DMS53 treated with DMSO at 0.1 percent for 48 hours (cell line): ENCODE results near the gene VAMP3.

Experiments used
- DNase-seq: peaks from one replicate; lab custom pipeline; 2025; ENCODE audit not compliant: unreplicated experiment; lab: John Stamatoyannopoulos, UW

VAMP3 gene, protein sequence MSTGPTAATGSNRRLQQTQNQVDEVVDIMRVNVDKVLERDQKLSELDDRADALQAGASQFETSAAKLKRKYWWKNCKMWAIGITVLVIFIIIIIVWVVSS

DNA sequence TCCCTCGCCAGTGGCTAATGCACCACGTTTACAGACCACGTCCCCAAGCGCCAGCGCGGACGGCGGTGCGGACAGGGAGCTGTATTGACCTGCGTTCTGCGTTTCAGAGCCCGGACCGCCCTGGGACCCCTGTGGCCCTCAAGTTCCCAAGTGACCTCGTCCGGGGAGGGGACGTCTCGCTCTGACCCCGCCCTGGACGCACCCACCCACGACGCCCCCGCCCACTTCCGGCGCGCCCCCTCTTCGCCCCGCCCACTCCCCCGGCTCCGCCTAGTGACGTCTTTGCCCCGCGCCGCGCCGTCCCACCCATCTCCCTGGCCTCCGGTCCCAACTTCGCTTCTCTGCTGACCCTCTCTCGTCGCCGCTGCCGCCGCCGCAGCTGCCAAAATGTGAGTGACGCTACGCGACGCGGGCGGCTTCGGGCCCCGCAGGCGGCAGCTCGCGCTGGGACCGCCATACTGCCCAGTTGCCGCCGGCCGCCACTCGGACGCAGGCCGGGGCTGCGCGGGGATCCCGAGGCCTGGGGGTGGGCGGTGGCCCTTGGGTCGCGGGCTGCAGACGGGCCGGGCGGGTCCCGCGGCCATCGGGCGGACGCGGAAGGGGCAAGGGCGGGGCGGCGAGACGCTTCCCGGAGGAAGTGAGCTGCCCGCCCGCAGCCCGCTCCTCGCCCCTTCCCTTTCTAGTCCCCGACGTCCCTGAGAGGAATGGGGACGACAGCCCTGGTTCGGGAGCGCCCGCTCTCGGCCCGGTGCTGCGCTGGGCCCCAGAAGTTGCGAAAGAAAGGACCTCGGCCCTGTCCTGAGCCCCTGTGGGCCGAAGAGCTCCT, at the start of gene VAMP3:
VAMP3 (plus strand) TSS at position 300 of the 826 bp plus-strand sequence; CDS start at position 388, 88 bp downstream.
- peak; percentile 29 for DNase-seq

DNA sequence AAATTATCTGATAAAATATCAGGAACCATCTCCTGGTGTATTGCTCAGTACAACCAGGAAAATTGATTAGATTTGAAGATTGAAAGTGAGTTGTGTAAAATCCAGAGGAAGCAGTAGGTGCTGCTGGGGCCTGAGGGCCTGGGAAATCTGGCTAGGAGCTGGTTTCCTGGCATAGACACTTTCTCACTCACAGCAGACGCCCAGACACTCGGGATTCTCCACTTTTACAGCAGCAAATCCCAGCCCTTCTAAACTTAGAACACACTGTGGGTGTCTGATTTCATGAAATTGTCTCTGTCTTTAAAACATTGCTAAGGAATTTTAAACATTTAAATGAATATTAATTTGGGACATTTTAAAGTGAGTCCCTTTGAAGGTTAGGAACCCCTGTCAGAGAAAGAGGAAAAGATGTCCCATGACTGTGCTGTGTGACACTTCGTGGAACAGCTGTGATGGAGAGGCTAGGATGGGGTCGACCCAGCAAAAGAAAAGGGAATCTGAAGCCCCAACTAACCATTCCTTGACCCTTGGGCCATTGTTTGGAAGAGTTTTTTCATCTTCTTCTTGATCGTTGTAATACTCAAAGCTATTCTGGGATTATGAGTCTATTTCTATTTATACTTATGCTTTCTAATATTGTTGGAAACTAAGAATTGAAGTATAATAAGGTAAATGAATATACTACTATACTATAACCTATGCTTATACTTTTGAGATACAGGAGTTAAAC, 49.0 kb upstream of the VAMP3 start:
- no peak for DNase-seq

DNA sequence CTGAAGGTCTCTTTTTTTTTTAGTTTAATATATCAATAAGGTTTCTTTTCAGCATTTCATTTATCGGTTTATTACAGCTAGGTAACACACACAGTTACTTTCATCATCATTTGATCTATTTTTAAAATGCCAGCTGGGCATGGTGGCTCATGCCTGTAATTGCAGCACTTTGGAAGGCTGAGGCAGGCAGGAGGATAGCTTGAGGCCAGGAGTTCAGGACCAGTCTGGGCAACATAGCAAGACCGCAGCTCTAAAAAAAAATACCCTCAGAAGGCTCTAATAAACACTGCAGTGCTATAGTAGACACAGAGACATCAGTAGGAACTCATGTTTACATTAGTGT, 48.5 kb upstream of the VAMP3 start:
- no peak for DNase-seq

DNA sequence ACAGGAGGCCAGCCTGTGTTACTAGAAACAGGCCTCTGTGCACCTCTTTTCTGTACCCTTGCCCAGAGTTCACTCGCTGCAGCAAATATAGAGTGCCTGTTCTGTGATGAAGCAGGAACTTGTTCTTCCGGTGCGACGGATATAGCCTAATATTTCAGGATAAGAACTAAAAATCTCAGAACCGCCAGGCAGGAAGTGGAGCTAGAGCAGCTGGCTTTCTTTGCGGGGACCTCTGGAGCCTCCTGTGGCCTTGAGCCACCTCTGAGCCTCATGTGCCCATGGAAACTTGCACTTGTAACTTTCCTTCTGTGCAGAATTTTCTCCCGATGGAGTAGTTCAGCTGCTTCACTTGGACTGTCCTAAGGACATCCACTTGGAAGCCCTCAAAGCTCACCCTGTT, 44.5 kb upstream of the VAMP3 start:
- DNase-seq, result no peak

DNA sequence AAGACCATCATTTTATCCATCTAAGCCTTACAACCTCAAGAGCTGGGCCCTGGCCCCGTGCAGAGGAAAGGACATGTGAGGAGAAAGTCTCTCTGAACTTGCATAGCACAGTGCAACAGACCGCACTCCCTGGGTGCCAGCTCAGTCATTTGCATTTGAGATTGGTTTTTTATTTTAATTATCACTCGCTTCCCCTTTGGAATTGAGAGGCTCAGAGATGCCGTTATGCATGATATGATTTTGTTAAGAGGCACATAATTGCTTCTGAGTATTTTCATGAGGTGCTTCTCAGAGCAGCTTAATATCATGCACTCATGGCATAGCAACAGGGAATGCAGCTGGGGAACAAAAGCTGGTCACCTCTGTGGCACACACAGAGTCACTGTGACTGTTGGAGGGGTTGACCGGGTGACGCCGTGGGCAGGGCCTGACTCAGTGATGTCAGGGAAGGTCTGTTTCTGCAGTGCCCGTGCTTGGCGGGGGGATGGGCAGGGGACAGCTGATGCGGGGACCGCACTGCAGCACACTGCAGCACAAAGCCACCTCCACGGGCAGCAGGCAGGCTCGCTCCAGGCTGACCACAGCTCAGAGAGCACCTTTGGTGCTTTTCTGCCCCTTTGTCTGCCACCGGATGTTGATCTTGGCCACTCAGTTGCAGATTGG, 43.2 kb upstream of the VAMP3 start:
- no peak for DNase-seq

DNA sequence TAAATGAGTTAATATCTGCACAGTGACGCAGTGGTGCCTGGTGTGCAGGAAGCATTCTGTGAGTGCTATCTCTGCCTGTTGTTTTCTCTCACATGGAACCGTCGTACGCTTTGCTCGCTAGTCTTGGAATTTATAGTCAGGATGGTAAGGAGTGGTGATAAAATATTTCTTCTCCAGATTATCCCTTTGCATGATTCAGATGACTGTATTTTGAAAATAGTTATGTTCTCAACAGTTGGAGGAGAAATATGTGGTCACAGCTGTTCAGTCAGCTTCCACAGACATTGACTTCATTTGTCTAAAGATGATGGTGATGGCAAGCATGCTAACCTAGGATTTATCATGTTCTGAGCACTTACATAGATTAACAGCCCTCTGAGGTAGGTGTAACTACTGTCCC, 41.3 kb upstream of the VAMP3 start:
- no peak for DNase-seq

DNA sequence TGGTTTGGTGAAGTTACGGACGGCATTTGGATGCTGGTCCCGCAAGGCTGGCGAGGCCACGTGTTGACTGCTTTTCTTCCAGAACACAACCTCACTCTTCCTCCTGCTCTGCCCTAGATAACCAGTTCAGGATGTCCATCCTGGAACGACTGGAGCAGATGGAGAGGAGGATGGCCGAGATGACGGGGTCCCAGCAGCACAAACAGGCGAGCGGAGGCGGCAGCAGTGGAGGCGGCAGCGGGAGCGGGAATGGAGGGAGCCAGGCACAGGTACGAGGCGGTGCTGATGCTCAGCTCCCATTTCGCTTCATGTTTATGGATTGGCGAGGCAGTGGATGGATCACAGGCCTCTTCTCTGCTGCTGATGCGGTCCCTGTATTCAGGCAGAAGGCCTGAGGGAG, 38.8 kb upstream of the VAMP3 start:
- no peak for DNase-seq

DNA sequence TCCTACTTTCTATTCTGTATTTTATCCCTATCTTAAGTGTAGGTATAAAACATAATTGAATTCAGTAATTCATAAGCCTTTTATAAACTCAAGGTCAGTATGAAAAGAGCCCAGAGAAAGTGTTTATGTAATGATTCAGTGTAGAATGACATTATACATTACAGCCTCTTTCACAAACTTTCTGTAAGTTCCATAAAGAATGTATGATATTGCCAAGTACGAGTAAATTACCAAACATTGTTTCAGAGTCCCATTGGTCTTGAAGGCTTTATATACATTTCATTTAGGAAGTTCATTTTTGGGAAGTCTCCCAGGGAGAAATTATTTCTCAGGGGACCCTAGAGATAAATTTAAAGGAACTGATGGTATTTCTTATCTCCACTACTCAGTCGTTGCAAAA, 37.8 kb upstream of the VAMP3 start:
- no peak for DNase-seq

DNA sequence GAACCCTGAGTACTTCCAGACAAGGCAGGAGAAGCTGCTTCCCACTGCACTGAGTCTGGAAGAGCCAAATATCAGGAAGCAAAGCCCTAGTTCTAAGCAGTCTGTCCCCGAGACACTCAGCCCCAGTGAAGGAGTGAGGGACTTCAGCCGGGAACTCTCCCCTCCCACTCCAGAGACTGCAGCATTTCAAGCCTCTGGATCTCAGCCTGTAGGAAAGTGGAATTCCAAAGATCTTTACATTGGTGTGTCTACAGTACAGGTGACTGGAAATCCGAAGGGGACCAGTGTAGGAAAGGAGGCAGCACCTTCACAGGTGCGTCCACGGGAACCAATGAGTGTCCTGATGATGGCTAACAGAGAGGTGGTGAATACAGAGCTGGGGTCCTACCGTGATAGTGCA, 33.1 kb upstream of the VAMP3 start:
- no peak for DNase-seq

DNA sequence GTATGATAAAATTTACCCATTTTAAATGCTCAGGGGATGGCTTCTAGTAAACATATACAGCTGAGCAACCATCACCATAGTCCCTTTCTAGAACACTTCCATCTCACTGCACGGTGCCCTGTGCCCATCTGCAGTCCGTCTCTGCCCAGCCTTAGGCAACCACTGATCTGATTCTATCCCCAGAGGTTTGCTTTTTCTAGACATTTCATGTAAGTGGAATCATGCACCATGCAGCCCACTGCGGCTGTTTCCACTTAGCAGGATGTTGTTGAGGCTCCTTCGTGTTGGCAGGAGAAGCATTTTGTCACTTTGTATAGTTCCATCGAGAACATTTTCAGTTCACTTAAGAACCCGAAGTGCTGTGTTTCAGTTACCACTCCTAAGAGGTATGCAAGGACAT, 27.8 kb upstream of the VAMP3 start:
- no peak for DNase-seq

DNA sequence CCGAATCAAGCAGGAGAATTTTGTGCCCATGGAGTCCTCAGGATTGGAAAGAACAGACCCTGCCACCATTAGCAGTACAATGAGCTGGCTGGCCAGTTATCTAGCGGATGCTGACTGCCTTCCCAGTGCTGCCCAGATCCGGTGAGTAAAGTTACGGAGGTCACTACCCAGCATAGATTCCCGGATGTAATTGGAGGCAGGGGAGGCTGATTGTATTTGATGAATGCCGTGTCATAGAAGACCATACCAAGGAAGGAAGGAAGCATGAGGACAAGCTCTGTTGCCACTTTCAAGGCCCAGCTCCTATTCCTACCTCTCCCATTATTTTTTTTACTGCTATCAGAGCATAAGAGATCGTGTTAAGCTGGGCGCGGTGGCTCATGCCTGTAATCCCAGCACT, 26.2 kb upstream of the VAMP3 start:
- no peak for DNase-seq

DNA sequence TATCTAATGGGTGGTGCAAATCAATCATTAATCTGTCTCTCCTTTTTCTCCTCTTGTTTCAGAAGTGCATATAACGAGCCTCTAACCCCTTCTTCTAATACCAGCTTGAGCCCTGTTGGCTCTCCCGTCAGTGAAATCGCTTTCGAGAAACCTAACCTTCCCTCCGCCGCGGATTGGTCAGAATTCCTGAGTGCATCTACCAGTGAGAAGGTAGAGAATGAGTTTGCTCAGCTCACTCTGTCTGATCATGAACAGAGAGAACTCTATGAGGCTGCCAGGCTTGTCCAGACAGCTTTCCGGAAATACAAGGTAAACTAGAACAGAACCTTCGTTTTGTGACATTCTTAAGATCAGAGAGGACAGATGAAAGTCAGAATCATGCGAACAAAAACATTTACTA, 25.3 kb upstream of the VAMP3 start:
- no peak for DNase-seq

DNA sequence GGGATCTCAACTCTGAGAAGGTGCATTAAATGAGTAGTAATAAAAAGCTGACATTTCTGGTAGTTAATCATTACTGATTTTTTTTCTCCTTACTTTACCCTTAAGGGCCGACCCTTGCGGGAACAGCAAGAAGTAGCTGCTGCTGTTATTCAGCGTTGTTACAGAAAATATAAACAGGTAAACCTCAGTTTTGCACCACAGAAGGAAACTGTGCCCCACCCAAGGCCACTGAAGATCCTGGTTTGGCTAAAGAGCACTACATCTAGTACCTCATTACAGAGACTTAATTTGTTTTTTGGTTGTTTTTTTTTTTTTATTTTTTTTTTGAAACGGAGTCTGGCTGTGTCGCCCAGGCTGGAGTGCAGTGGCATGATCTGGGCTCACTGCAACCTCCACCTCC, 23.5 kb upstream of the VAMP3 start:
- no peak for DNase-seq

DNA sequence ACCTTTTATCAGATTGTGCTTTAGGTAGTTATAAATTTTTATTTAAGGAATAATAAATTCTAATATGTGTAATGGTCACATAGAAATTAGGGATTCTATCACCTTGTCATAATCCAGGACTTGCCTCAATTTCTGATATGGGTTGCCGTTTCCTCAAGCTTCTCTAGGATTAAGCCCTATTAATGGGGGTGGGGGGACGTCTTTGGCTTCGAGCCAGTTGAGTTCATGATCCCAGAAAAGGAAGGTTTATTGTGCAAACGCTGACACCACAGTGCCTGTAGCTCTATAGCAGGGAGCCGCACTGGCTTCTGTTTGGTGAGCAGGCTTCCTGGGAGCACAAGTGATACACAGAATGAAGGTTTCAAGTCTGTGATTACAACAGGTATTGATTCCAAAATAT, 22.0 kb upstream of the VAMP3 start:
- no peak for DNase-seq

DNA sequence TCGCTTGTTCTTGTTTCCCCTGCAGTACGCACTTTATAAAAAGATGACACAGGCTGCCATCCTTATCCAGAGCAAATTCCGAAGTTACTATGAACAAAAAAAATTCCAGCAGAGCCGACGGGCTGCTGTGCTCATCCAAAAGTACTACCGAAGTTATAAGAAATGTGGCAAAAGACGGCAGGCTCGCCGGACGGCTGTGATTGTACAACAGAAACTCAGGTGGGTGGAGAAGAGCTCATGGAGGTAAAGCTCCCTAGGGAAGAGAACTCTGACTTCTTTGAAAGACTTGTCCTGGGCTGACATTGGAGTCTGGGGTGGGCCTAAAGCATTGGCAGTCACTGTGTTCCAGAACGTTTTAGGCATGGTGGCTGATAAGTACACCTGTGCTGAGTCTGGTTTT, 19.9 kb upstream of the VAMP3 start:
- DNase-seq, result no peak

DNA sequence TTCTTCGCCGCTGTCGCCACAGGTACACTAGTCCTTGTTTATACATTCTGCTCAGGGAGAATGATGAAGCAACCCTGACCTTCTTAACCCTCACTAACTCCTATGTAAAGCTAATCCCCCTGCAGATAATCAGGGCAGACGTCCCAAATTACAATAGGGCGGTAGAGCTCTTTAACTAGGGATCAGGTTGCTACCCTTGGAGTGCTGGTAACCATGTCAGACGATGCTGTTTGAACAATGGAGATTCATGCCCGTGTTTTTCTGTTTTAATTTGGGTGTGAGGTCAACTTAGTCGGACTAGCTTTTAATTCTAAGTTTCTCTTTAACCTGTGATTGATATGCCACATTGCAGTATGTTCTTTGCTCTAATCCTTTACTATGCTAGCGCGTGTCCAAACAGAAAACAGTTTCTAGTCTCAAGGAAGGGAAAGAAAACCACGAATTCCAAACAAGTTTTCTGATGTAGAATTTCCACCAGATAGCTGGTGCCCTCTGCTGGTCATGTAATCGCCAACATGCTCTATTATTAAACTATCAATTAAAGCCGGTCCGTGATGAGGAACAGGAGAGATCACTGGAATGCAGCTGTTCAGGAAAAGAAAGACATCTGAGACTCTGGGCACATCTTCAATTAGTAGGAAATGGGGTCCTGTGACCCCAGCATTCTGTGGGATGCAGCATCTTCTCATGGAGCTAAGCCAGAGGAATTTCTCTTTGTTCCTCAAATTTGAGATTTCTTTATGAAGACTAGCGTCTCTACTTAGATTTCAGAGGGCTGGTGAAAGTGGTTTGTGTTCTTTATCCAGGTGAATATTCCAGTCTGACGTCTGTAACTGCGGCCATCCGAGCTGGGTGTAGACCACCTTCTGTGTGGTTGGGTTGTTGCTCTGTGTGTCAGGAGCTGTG, 18.3 kb upstream of the VAMP3 start:
- peak; percentile 53 for DNase-seq

DNA sequence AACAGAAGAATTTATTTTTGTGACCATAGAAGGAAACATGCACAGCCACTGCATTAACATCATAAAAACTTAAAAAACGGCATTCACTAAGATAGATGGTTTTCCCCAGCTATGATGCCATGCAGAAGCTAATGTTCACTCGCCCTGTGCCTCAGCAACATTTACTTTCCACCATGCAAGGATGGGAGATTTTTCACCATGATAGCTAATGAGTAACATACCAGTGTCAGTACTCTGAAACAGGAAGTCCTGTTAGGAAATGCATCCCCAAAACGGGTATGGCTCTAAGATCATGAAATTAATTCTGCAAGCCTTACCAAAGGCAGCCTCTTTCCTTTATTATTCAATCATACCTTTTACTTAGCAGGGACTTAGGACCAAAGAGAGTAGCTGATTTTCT, 17.5 kb upstream of the VAMP3 start:
- DNase-seq, result no peak

DNA sequence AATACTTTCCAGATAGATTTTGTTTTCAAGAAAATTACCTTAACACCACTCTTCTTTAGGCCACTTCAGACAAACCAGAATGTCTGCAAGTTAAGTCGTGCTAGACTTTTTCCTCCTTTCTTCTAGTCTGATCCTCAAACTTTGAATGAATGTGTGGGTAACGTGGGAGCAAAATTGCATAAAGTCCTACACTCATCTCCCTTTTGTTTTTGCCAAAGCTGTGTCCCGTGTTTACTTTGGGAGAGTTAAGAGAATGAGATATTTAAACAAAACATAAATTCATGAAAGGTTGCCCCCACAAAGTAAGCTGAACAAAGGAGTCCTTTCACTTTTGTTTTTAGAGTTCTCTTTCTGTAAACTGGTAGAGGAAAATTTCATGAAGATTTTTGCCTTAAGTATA, 16.9 kb upstream of the VAMP3 start:
- DNase-seq, result no peak

DNA sequence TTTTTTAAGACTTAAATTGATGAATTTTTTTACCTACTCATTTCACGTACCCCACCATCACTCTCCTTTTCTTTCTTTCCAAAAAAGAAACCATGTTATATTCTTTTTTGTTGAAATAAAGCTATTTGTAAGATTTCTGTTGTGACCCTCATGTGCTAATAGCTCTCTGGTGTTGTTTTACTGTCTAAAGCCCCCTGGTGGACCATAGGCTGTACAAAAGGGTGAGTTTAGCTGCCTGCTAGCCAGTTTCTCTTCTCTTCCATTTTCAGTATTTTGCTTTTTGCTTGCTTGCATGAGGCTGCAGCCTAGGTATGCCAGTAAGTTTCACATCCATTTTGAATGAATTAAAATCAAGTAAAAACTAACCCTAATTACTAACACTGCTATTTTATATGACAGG, 15.6 kb upstream of the VAMP3 start:
- DNase-seq, result no peak

DNA sequence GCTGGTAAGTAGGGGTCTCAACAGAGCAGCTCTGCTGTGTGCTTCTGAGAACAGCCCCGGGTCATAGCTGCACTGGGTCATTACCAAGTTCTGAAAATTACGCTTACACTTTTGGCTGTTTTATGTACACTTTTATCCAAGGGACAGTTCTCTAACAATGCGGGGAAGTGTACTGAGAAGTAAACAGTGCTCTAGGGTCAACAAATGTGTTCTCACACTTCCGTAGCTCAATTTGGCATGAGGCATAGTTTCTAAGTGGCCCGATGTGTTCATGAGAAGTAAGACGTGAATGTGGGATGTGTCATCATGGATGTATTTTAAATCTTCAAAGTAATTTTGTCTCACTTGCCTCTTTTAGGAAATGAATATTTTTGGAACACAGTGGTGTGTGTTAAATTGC, 10.9 kb upstream of the VAMP3 start:
- DNase-seq, result no peak

DNA sequence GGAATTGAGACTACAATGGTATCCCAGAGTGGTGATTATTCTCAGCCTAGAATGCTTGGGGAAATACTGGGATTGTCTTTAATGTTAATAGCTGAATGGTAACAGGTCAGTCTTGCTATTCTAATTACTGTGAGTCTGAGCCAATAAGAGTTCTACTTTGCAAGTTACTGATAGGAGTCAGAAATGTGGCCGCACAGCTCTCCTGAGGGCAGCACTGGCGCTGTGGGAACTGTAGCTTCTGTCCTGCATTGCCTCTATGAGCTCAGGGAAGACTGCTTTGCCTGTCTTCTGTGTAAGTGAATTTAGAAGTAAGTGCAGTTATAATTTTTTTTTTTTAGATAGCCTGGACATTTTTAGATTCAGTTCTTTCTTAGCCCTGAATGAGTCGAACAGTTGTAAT, 10.0 kb upstream of the VAMP3 start:
- DNase-seq, result no peak
